H1 (cell line): ENCODE measurements around the gene NDUFS8. TPM values are rescaled to one million over a fixed set of nuclear protein-coding genes. Genes with fewer than 3 reads are reported as not detected.

Source experiments
- ATF2 ChIP-seq: IDR thresholded peaks from 2 replicates; pipeline ENCODE4 v1.6.1; 2012; ENCODE audit warnings: low read length, inconsistent platforms
- RNF2 ChIP-seq: fragments of 200-900, 300-1000 bp; sonication (generic); IDR thresholded peaks from 2 replicates; pipeline ENCODE4 v1.7.1; 2016; ENCODE audit warnings: borderline replicate concordance, low read depth, mild to moderate bottlenecking, antibody characterized with exemption, low read length; ENCODE audit not compliant: poor library complexity, severe bottlenecking; ENCODE audit errors: missing control alignments
- SAP30 ChIP-seq: fragments of 300-600 bp; sonication (generic); IDR thresholded peaks from 2 replicates; pipeline ENCODE4 v1.7.1; 2012; ENCODE audit warnings: low read length, moderate library complexity, mild to moderate bottlenecking, inconsistent platforms; ENCODE audit not compliant: insufficient read depth, insufficient replicate concordance
- SP4 ChIP-seq: IDR thresholded peaks from 2 replicates; pipeline ENCODE4 v1.6.1; 2012; ENCODE audit warnings: low read length, inconsistent platforms
- SRF ChIP-seq: IDR thresholded peaks from 2 replicates; pipeline ENCODE4 v1.6.1; 2011; ENCODE audit warnings: mild to moderate bottlenecking, low read depth, low read length, moderate library complexity
- SUZ12 ChIP-seq: fragments of 200-600 bp; sonication (generic); IDR thresholded peaks from 2 replicates; pipeline ENCODE4 v1.6.1; 2012; ENCODE audit warnings: mild to moderate bottlenecking, inconsistent platforms, low read length, moderate library complexity, mixed read lengths
- polyA plus RNA-seq, 7 experiments: library from polyadenylated mRNA; depleted of rRNA in 3 of 7; stranded (reverse) in 5 of 7; unstranded in 2 of 7; fragments of >200 nt in 5 of 7; fragments of 200-250 nt in 2 of 7; gene quantifications; 1 replicate in 5 of 7; 2 replicates in 1 of 7; 4 replicates in 1 of 7; pipeline versions ENCODE4 v1.2.1 to v1.2.3, GENCODE V29; 2011 to 2013; ENCODE audit warnings: missing spikeins in 2 of 7, mixed read lengths in 2 of 7
- total RNA-seq: library from RNA; stranded (reverse); fragmentation: NEBNext Ultra II Directional; extraction: Animal tissue kit (Norgen Biotek cat#: 25700); gene quantifications from 2 replicates; pipeline ENCODE4 v1.2.1, GENCODE V29; 2021

NDUFS8 gene
- total and polyA plus RNA-seq, 2 of the 8 experiments (the other 6 are each of a cell fraction or from before 2014, with no cell fraction given), result 182 to 291 TPM

- no peak for TF ChIP-seq SRF
- no peak for TF ChIP-seq SAP30
- no peak for TF ChIP-seq SUZ12
- TF ChIP-seq SP4, result no peak
- TF ChIP-seq ATF2, result no peak
- TF ChIP-seq RNF2, result no peak
Observed at GRCh38 chr11:68028802-68029545, 1.5 kb upstream of the NDUFS8 start (continued).
